Aorta (tissue), 5 donors: ENCODE data around the gene GPX6. TPM values are rescaled to one million over a fixed set of nuclear protein-coding genes. Genes with fewer than 3 reads are reported as not detected.
"Not testable (repeated sequence)": the region's sequence is repeated elsewhere in the genome, so short reads cannot be mapped to it uniquely, and the experiment has no call there.

Experiments
- ATAC-seq: fragments of 200-7000 bp; cut with Tn5 transposase; one replicate; pipeline ENCODE4 v1.9.1; 2022; ENCODE audit warnings: moderate library complexity; ENCODE audit not compliant: low FRiP score
- DNase-seq, 2 donors: peaks; one replicate each; pipeline ENCODE4 v3.0.0-alpha.2; 2020
- H3K27ac ChIP-seq, 2 donors: one replicate each; pipeline ENCODE4 v1.5.1; 2013; ENCODE audit warnings: low read length in 2 of 2, mild to moderate bottlenecking in 2 of 2, moderate library complexity in 2 of 2, control low read depth in 1 of 2, inconsistent platforms in 1 of 2, low read depth in 1 of 2
- H3K27me3 ChIP-seq, 2 donors: one replicate each; pipeline ENCODE4 v1.6.1; 2013; ENCODE audit warnings: control low read depth in 1 of 2, low read length in 1 of 2, mild to moderate bottlenecking in 1 of 2, moderate library complexity in 1 of 2; ENCODE audit not compliant: insufficient read depth in 2 of 2, control insufficient read depth in 1 of 2
- H3K36me3 ChIP-seq, 2 donors: one replicate each; pipeline ENCODE4 v1.6.1; 2013; ENCODE audit warnings: control low read depth in 1 of 2, low read length in 1 of 2, mild to moderate bottlenecking in 1 of 2; ENCODE audit not compliant: insufficient read depth in 2 of 2, control insufficient read depth in 1 of 2
- H3K4me1 ChIP-seq, 2 donors: one replicate each; pipeline ENCODE4 v1.6.1; 2013; ENCODE audit warnings: low read length in 2 of 2, control low read depth in 1 of 2, mild to moderate bottlenecking in 1 of 2, moderate library complexity in 1 of 2; ENCODE audit not compliant: insufficient read depth in 2 of 2, control insufficient read depth in 1 of 2
- H3K4me3 ChIP-seq, 2 donors: one replicate each; pipeline ENCODE4 v1.5.1; 2013; ENCODE audit warnings: low read length in 2 of 2, control low read depth in 1 of 2, mild to moderate bottlenecking in 1 of 2
- H3K9me3 ChIP-seq: one replicate; pipeline ENCODE4 v1.6.1; 2013; ENCODE audit warnings: mild to moderate bottlenecking, low read length; ENCODE audit not compliant: control insufficient read depth
- WGBS, 2 donors: extraction: QIAGEN DNeasy Blood & Tissue Kit; methylation state at CpG; one replicate each; pipeline ENCODE4 v1.1.7; 2013; 5-methylcytosine and 5-hydroxymethylcytosine counted together
- intact Hi-C, 2 donors: fragments of 100-400 bp; cut with DNase I; formaldehyde crosslinking; loops; one replicate each; pipeline versions ENCODE4 v1.14.2 to v1.15.0; 2022
- long read RNA-seq, 2 donors: library from polyadenylated mRNA; unstranded; transcript quantifications; one replicate each; pipeline ENCODE4 v2.0.0, GENCODE V29; 2020 to 2021
- polyA plus RNA-seq, 2 donors: library from polyadenylated mRNA; stranded (reverse); fragments of 200-250 nt; gene quantifications; one replicate each; pipeline ENCODE4 v1.2.3, GENCODE V29; 2013
- total RNA-seq, 2 donors: library from RNA; stranded (reverse); fragmentation: NEBNext Ultra II Directional; extraction: Animal tissue kit (Norgen Biotek cat#: 25700); gene quantifications; one replicate each; pipeline ENCODE4 v1.2.1, GENCODE V29; 2021
- donor health status: healthy with polysubstance abuse.
- donor health status: Bipolar disorder and iron deficiency.
- donor health status: DM: no; HTN: no; CAD: no.
- donor health status: DM: no; HTN: no; CAD: no.
- donor health status: DM: yes; HTN: yes; CAD: no.

The GPX6 gene, protein sequence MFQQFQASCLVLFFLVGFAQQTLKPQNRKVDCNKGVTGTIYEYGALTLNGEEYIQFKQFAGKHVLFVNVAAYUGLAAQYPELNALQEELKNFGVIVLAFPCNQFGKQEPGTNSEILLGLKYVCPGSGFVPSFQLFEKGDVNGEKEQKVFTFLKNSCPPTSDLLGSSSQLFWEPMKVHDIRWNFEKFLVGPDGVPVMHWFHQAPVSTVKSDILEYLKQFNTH
- total RNA-seq (not detected), polyA plus RNA-seq (not detected)
- long read RNA-seq, donor 1 = 0 reads
- long read RNA-seq, donor 2 = 0 reads

GRCh38 chr6:28515676-28516075 is at the start of gene GPX6:
Gene GPX6, minus strand, starts transcription at chr6:28515793. Its CDS starts 50 bp downstream, at chr6:28515743.
- H3K27ac ChIP-seq = no peak within 1 kb of the TSS
- intact Hi-C loops = no loop called here
- ATAC-seq (no peak), DNase-seq (no peak)
- H3K9me3 ChIP-seq = no peaks in the 10 kb centered on the region
- H3K4me1 ChIP-seq = no peaks in the 10 kb centered on the region
- no peak within 1 kb of the TSS for H3K4me3 ChIP-seq
- no peaks in the 10 kb centered on the region for H3K27me3 ChIP-seq
- 58 to 65% methylated on average over 4 of the region's 4 CpGs for WGBS, 2 donors
- no peaks in the 10 kb centered on the region for H3K36me3 ChIP-seq

DNA sequence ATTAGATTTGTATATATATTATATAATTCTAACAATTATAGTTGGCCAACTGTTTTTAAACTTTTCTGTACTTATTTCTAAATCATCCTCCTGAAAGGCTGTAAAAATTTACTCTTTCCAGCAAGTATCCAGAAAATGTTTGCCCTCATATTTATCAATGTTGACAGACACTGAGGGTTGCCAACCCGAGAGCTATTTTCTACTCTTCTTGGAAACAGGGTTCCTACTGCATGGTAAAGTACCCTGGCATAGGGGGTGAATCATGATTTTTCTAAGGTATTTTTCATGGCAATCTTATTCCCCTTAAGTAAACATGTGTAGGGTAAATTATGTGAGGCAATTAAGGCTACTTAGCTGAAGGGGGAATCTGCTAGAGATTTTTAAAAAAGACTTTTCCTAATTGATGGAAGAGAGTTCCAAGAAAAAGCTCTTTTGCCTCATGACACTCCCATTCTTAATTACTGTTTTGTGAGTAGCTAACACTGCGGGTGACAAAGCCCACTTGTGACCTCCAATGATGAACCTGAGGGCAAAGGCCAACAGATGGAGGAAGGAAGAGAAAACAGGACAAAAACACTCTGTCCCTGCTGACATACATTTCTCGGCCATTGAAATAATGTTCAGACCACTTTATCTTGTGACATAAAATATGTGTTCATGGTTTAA is 48.0 kb upstream of the GPX6 start:
- Histone ChIP-seq H3K27me3 (peaks cover 0 to 2% of the 10 kb centered on the region in 2 donors), H3K9me3 (no peaks in the 10 kb centered on the region), H3K27ac (no peak overlapping the region), H3K36me3 (no peaks in the 10 kb centered on the region), H3K4me1 (no peaks in the 10 kb centered on the region), H3K4me3 (no peak overlapping the region)
- WGBS, 2 donors = 16 to 18% methylated on average over 3 of the region's 3 CpGs
- ATAC-seq (no peak), DNase-seq (no peak)
- intact Hi-C loops = no loop called here

- Histone ChIP-seq H3K36me3 (no peaks in the 10 kb centered on the region), H3K4me1 (no peaks in the 10 kb centered on the region), H3K9me3 (no peaks in the 10 kb centered on the region), H3K27ac (no peak overlapping the region), H3K27me3 (peaks cover 0 to 2% of the 10 kb centered on the region in 2 donors), H3K4me3 (no peak overlapping the region)
- 51 to 58% methylated on average over 3 of the region's 3 CpGs for WGBS, 2 donors
- DNase-seq (no peak), ATAC-seq (no peak)
- intact Hi-C loops = no loop called here
Observed at GRCh38 chr6:28558629-28559028, 43.0 kb upstream of the GPX6 start.

- H3K27me3 ChIP-seq = no peaks in the 10 kb centered on the region
- ATAC-seq = no peak
- no peaks in the 10 kb centered on the region for H3K36me3 ChIP-seq
- H3K4me1 ChIP-seq = no peaks in the 10 kb centered on the region
- no peak for DNase-seq
- 76 to 80% methylated on average over 2 of the region's 2 CpGs for WGBS, 2 donors
- no peaks in the 10 kb centered on the region for H3K9me3 ChIP-seq
- H3K27ac ChIP-seq = no peak overlapping the region
- intact Hi-C loops = no loop called here
- H3K4me3 ChIP-seq = no peak overlapping the region
Observed at GRCh38 chr6:28555136-28555535, 39.5 kb upstream of the GPX6 start.

- no peak for ATAC-seq
- WGBS, 2 donors = 7 to 11% methylated on average over 25 of the region's 25 CpGs
- Histone ChIP-seq H3K4me3 (no peak overlapping the region), H3K36me3 (no peaks in the 10 kb centered on the region), H3K27ac (no peak overlapping the region), H3K4me1 (no peaks in the 10 kb centered on the region), H3K27me3 (no peaks in the 10 kb centered on the region), H3K9me3 (no peaks in the 10 kb centered on the region)
- intact Hi-C loops = no loop called here
- no peak for DNase-seq
Observed at GRCh38 chr6:28553986-28554881, 38.6 kb upstream of the GPX6 start.

GRCh38 chr6:28553384-28553985 is 37.9 kb upstream of the GPX6 start:
- DNase-seq = no peak
- Histone ChIP-seq H3K4me3 (no peak overlapping the region), H3K9me3 (no peaks in the 10 kb centered on the region), H3K4me1 (no peaks in the 10 kb centered on the region), H3K36me3 (no peaks in the 10 kb centered on the region), H3K27me3 (no peaks in the 10 kb centered on the region), H3K27ac (no peak overlapping the region)
- no peak for ATAC-seq
- intact Hi-C loops = no loop called here
- 42 to 44% methylated on average over 8 of the region's 8 CpGs for WGBS, 2 donors

- H3K36me3 ChIP-seq = no peaks in the 10 kb centered on the region
- no peak for DNase-seq
- no peaks in the 10 kb centered on the region for H3K27me3 ChIP-seq
- H3K4me1 ChIP-seq = no peaks in the 10 kb centered on the region
- WGBS, 2 donors = 68 to 72% methylated on average over 4 of the region's 4 CpGs
- no peak overlapping the region for H3K27ac ChIP-seq
- no peak for ATAC-seq
- intact Hi-C loops = no loop called here
- no peak overlapping the region for H3K4me3 ChIP-seq
- no peaks in the 10 kb centered on the region for H3K9me3 ChIP-seq
Observed at GRCh38 chr6:28551891-28552666, 36.5 kb upstream of the GPX6 start.

DNA sequence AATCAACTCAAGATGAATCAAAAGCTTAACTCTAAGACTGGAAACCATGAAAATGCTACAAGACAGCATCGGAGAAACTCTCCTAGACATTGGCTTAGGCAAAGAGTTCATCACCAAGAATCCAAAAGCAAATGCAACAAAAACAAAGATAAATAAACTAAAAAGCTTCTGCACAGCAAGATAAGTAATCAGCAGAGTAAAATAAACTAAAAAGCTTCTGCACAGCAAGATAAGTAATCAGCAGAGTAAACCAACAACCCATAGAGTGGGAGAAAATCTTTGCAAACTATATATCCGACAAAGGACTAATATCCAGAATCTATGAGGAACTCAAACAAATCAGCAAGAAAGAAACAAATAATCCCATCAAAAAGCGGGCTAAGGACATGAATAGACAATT is 31.4 kb upstream of the GPX6 start:
- H3K4me3 ChIP-seq, ATAC-seq, H3K9me3 ChIP-seq, DNase-seq, H3K27me3 ChIP-seq, H3K36me3 ChIP-seq, H3K4me1 ChIP-seq, intact Hi-C loops, H3K27ac ChIP-seq: not testable (repeated sequence)
- WGBS, 2 donors = 78 to 90% methylated on average over 3 of the region's 3 CpGs
